Stimulated activated CD4-positive, alpha-beta T cell treated with anti-CD3 and anti-CD28 coated beads, Interleukin-2, amount 100 ng/mL, for 4 hours (primary cell): Measurements from ENCODE around the gene NOS1.

Source experiments
- DNase-seq: peaks from one replicate; pipeline ENCODE4 v3.0.0-alpha.2; 2020; ENCODE audit warnings: low read depth

The NOS1 gene

GRCh38 chr12:117363953-117364486 is 2.6 kb upstream of the NOS1 start:
- no peak for DNase-seq

GRCh38 chr12:117363056-117363662 is 1.7 kb upstream of the NOS1 start:
- DNase-seq, result no peak

- DNase-seq, result no peak
Measured at GRCh38 chr12:117362391-117362790, 965 bp upstream of the NOS1 start.

- no peak for DNase-seq
Measured at GRCh38 chr12:117361905-117362304, 479 bp upstream of the NOS1 start.

- no peak for DNase-seq
Measured at GRCh38 chr12:117360551-117361346, 677 bp downstream of the NOS1 start.

- no peak for DNase-seq
Measured at GRCh38 chr12:117360222-117360550, 1.2 kb downstream of the NOS1 start.

- no peak for DNase-seq
Measured at GRCh38 chr12:117359029-117359845, 2.2 kb downstream of the NOS1 start.

- no peak for DNase-seq
Measured at GRCh38 chr12:117356048-117356447, 5.4 kb downstream of the NOS1 start.

GRCh38 chr12:117352883-117353282 is 8.5 kb downstream of the NOS1 start:
- DNase-seq, result no peak

- DNase-seq, result no peak
Measured at GRCh38 chr12:117352206-117352605, 9.2 kb downstream of the NOS1 start.

- DNase-seq, result no peak
Measured at GRCh38 chr12:117350140-117350539, 11.3 kb downstream of the NOS1 start.

GRCh38 chr12:117347588-117347987 is 13.8 kb downstream of the NOS1 start:
- no peak for DNase-seq

GRCh38 chr12:117344716-117345115 is 16.7 kb downstream of the NOS1 start:
- no peak for DNase-seq

GRCh38 chr12:117343849-117344248 is 17.6 kb downstream of the NOS1 start:
- no peak for DNase-seq

- DNase-seq, result no peak
Measured at GRCh38 chr12:117343296-117343695, 18.1 kb downstream of the NOS1 start.

- no peak for DNase-seq
Measured at GRCh38 chr12:117342682-117343081, 18.7 kb downstream of the NOS1 start.

GRCh38 chr12:117342247-117342646 is 19.2 kb downstream of the NOS1 start:
- no peak for DNase-seq

- DNase-seq, result no peak
Measured at GRCh38 chr12:117339104-117339503, 22.3 kb downstream of the NOS1 start.

- no peak for DNase-seq
Measured at GRCh38 chr12:117334855-117335587, 26.4 kb downstream of the NOS1 start.

GRCh38 chr12:117334051-117334450 is 27.4 kb downstream of the NOS1 start:
- DNase-seq, result no peak

- DNase-seq, result no peak
Measured at GRCh38 chr12:117333331-117333881, 28.0 kb downstream of the NOS1 start.

- no peak for DNase-seq
Measured at GRCh38 chr12:117331691-117332090, 29.7 kb downstream of the NOS1 start.
